ENCODE data around the gene DDX4. TPM values are rescaled to one million over a fixed set of nuclear protein-coding genes. Genes with fewer than 3 reads are reported as not detected.

DDX4 gene
- total RNA-seq, 1 experiment from 2014 or later = not detected

Other genes starting within 250 kb of the DDX4 start
- gene PLPP1, start 203.1 kb upstream of the DDX4 start, total RNA-seq (2014; rRNA removed; shearing (Covaris generic); ENCODE audit: low replicate concordance) = 12.8 and 16.6 TPM in 2 replicates
- 12.9 and 30.0 TPM in 2 replicates for gene SLC38A9, start 25.7 kb upstream of the DDX4 start, total RNA-seq (2014; rRNA removed; shearing (Covaris generic); ENCODE audit: low replicate concordance)
- gene IL31RA, start 113.3 kb downstream of the DDX4 start, total RNA-seq (2014; rRNA removed; shearing (Covaris generic); ENCODE audit: low replicate concordance) = 0.63 TPM in 1 of 2 replicates, not detected in the other

Measured in MG63 (cell line).